Measurements from ENCODE around the gene RGP1. TPM values are rescaled to one million over a fixed set of nuclear protein-coding genes. Genes with fewer than 3 reads are reported as not detected.

Gene RGP1
- total and polyA plus RNA-seq, 7 donors = 10.2 to 37.2 (median 13.6) TPM

GRCh38 chr9:35737143-35737542 lies 11.9 kb upstream of the RGP1 start:
- Histone ChIP-seq H3K9me3 (no peaks in the 10 kb centered on the region), H3K36me3 (peaks cover 47 to 78% (median 74%) of the 10 kb centered on the region in 4 donors), H3K4me3 (no peak overlapping the region), H3K27ac (peak overlapping the region in 1 of 4 donors; percentile 98), H3K27me3 (no peaks in the 10 kb centered on the region), H3K4me1 (peaks cover 0 to 26% (median 16%) of the 10 kb centered on the region in 4 donors)
- TF ChIP-seq POLR2AphosphoS5 (IDR thresholded peaks at IDR 0.05) (no peak), EP300 (IDR thresholded peaks at IDR 0.05) (no peak), POLR2A (IDR thresholded peaks at IDR 0.05) (no peak), CTCF (IDR thresholded peaks at IDR 0.05) (no peak)
- 81 to 85% methylated on average over 7 of the region's 7 CpGs for WGBS, 2 donors
- intact Hi-C loops (cut with DNase I) = no loop called here
- DNase-seq = no peak

- peak; percentile 36 for DNase-seq
- Histone ChIP-seq H3K4me1 (peaks cover 0 to 25% (median 14%) of the 10 kb centered on the region in 4 donors), H3K4me3 (no peak overlapping the region), H3K36me3 (peaks cover 50 to 88% (median 83%) of the 10 kb centered on the region in 4 donors), H3K27ac (no peak overlapping the region), H3K9me3 (no peaks in the 10 kb centered on the region), H3K27me3 (no peaks in the 10 kb centered on the region)
- TF ChIP-seq POLR2AphosphoS5 (IDR thresholded peaks at IDR 0.05) (no peak), POLR2A (IDR thresholded peaks at IDR 0.05) (no peak), EP300 (IDR thresholded peaks at IDR 0.05) (no peak), CTCF (IDR thresholded peaks at IDR 0.05) (no peak)
- intact Hi-C loops (cut with DNase I) = no loop called here
- 77 to 85% methylated on average over 4 of the region's 4 CpGs for WGBS, 2 donors
Measured at GRCh38 chr9:35738186-35738585, 10.9 kb upstream of the RGP1 start.

GRCh38 chr9:35738924-35739323 lies 10.2 kb upstream of the RGP1 start:
- DNase-seq = peak; percentile 58
- Histone ChIP-seq H3K4me3 (no peak overlapping the region), H3K9me3 (no peaks in the 10 kb centered on the region), H3K4me1 (peaks cover 0 to 25% (median 11%) of the 10 kb centered on the region in 4 donors), H3K27me3 (no peaks in the 10 kb centered on the region), H3K27ac (no peak overlapping the region), H3K36me3 (peaks cover 50 to 96% (median 90%) of the 10 kb centered on the region in 4 donors)
- TF ChIP-seq CTCF (IDR thresholded peaks at IDR 0.05) = no peak
- TF ChIP-seq EP300 (IDR thresholded peaks at IDR 0.05) = no peak
- no peak for TF ChIP-seq POLR2AphosphoS5 (IDR thresholded peaks at IDR 0.05)
- no peak for TF ChIP-seq POLR2A (IDR thresholded peaks at IDR 0.05)
- 86 to 93% methylated on average over 7 of the region's 7 CpGs for WGBS, 2 donors
- intact Hi-C loops (cut with DNase I) = no loop called here

- Histone ChIP-seq H3K27ac (no peak overlapping the region), H3K36me3 (peaks cover 55 to 100% (median 91%) of the 10 kb centered on the region in 4 donors)
- intact Hi-C loops (cut with DNase I) = loop anchor here (10.0 kb wide), 1 partner anchor 1075 kb away; the partner anchor contains the start of gene CCL27
Measured at GRCh38 chr9:35740243-35740642, 8.8 kb upstream of the RGP1 start.

GRCh38 chr9:35741740-35742139 lies 7.3 kb upstream of the RGP1 start:
- intact Hi-C loops (cut with DNase I) = loop anchor here (10.0 kb wide), 1 partner anchor 1077 kb away; the partner anchor contains the start of gene CCL27
- no peak for DNase-seq
- Histone ChIP-seq H3K9me3 (no peaks in the 10 kb centered on the region), H3K36me3 (peaks cover 47 to 85% (median 76%) of the 10 kb centered on the region in 4 donors), H3K27ac (peak overlapping the region in 1 of 4 donors; percentile 3), H3K4me3 (no peak overlapping the region), H3K4me1 (peaks cover 0 to 41% (median 34%) of the 10 kb centered on the region in 4 donors), H3K27me3 (no peaks in the 10 kb centered on the region)
- WGBS, 2 donors = 76 to 89% methylated on average over 7 of the region's 7 CpGs
- TF ChIP-seq POLR2AphosphoS5 (IDR thresholded peaks at IDR 0.05) (no peak), EP300 (IDR thresholded peaks at IDR 0.05) (no peak), CTCF (IDR thresholded peaks at IDR 0.05) (no peak), POLR2A (IDR thresholded peaks at IDR 0.05) (no peak)

More at GRCh38 chr9:35740243-35740642, 8.8 kb upstream of the RGP1 start:
- DNase-seq = no peak
- H3K27me3 ChIP-seq = no peaks in the 10 kb centered on the region
- no peaks in the 10 kb centered on the region for H3K9me3 ChIP-seq
- no peak for TF ChIP-seq EP300 (IDR thresholded peaks at IDR 0.05)
- TF ChIP-seq POLR2A (IDR thresholded peaks at IDR 0.05) = no peak
- WGBS, 2 donors = 88 to 91% methylated on average over 6 of the region's 6 CpGs
- peaks cover 0 to 32% (median 19%) of the 10 kb centered on the region in 4 donors for H3K4me1 ChIP-seq
- H3K4me3 ChIP-seq = no peak overlapping the region
